Neuronal stem cell (in vitro differentiated cells): ENCODE data around the gene TXNIP.

Source experiments
- DNase-seq: peaks from one replicate; pipeline ENCODE4 v3.0.0-alpha.2; 2013; ENCODE audit warnings: low spot score
- H2AFZ ChIP-seq: one replicate; pipeline ENCODE4 v1.6.1; 2013; ENCODE audit warnings: mild to moderate bottlenecking, low read length, inconsistent platforms
- H2AK5ac ChIP-seq: 2 replicates; pipeline ENCODE4 v1.6.1; 2013; ENCODE audit warnings: low read depth, mild to moderate bottlenecking, inconsistent platforms, low read length, moderate library complexity, mixed read lengths
- H2BK120ac ChIP-seq: 2 replicates; pipeline ENCODE4 v1.6.1; 2013; ENCODE audit warnings: low read depth, mild to moderate bottlenecking, inconsistent platforms, low read length, moderate library complexity, mixed read lengths
- H2BK12ac ChIP-seq: one replicate; pipeline ENCODE4 v1.6.1; 2013; ENCODE audit warnings: low read length, inconsistent platforms
- H2BK15ac ChIP-seq: 2 replicates; pipeline ENCODE4 v1.6.1; 2013; ENCODE audit warnings: mild to moderate bottlenecking, low read length, inconsistent platforms, mixed read lengths
- H2BK5ac ChIP-seq: one replicate; pipeline ENCODE4 v1.6.1; 2013; ENCODE audit warnings: inconsistent platforms, mild to moderate bottlenecking, low read length, moderate library complexity
- H3K14ac ChIP-seq: one replicate; pipeline ENCODE4 v1.6.1; 2013; ENCODE audit warnings: low read length, inconsistent platforms
- H3K18ac ChIP-seq: 2 replicates; pipeline ENCODE4 v1.6.1; 2013; ENCODE audit warnings: low read length, inconsistent platforms
- H3K23ac ChIP-seq: 2 replicates; pipeline ENCODE4 v1.6.1; 2013; ENCODE audit warnings: low read depth, mild to moderate bottlenecking, mixed read lengths, low read length, inconsistent platforms; ENCODE audit not compliant: poor library complexity
- H3K27ac ChIP-seq: replicated peaks from 3 replicates; pipeline ENCODE4 v1.5.1; 2013; ENCODE audit warnings: low read length, inconsistent platforms
- H3K27me3 ChIP-seq, 3 experiments: 2 replicates each; pipeline ENCODE4 v1.6.1; 2013; ENCODE audit warnings: low read length in 3 of 3, mild to moderate bottlenecking in 2 of 3, inconsistent platforms in 1 of 3, low read depth in 1 of 3, mixed read lengths in 1 of 3, moderate library complexity in 1 of 3; ENCODE audit not compliant: control insufficient read depth in 3 of 3, insufficient read depth in 3 of 3
- H3K36me3 ChIP-seq, 2 donors: replicated peaks in 1 of 2; 2 replicates each; pipeline ENCODE4 v1.6.1; 2013; ENCODE audit warnings: low read length in 2 of 2; ENCODE audit not compliant: control insufficient read depth in 2 of 2, insufficient read depth in 2 of 2
- H3K4ac ChIP-seq: 2 replicates; pipeline ENCODE4 v1.6.1; 2013; ENCODE audit warnings: inconsistent platforms, mild to moderate bottlenecking, low read length, moderate library complexity
- H3K4me1 ChIP-seq, 2 donors: 1 replicate in 1 of 2; 2 replicates in 1 of 2; pipeline ENCODE4 v1.6.1; 2013; ENCODE audit warnings: low read length in 2 of 2, low read depth in 1 of 2; ENCODE audit not compliant: control insufficient read depth in 2 of 2, insufficient read depth in 1 of 2
- H3K4me2 ChIP-seq: one replicate; pipeline ENCODE4 v1.6.1; 2013; ENCODE audit warnings: mild to moderate bottlenecking, low read length, inconsistent platforms; ENCODE audit not compliant: insufficient read depth, poor library complexity, severe bottlenecking
- H3K4me3 ChIP-seq, 2 donors: 2 replicates each; pipeline ENCODE4 v1.5.1; 2013; ENCODE audit warnings: low read length in 2 of 2, mild to moderate bottlenecking in 2 of 2, inconsistent platforms in 1 of 2, moderate library complexity in 1 of 2
- H3K79me1 ChIP-seq: one replicate; pipeline ENCODE4 v1.6.1; 2013; ENCODE audit warnings: low read depth, mild to moderate bottlenecking, inconsistent platforms, low read length, moderate library complexity
- H3K9ac ChIP-seq: one replicate; pipeline ENCODE4 v1.6.1; 2013; ENCODE audit warnings: mild to moderate bottlenecking, low read depth, low read length, inconsistent platforms; ENCODE audit not compliant: poor library complexity
- H3K9me3 ChIP-seq, 2 donors: replicated peaks in 1 of 2; 2 replicates each; pipeline versions ENCODE3 to v1.6.1; 2013; ENCODE audit warnings: low read length in 2 of 2, mild to moderate bottlenecking in 2 of 2, inconsistent platforms in 1 of 2, low read depth in 1 of 2, mixed read lengths in 1 of 2, moderate library complexity in 1 of 2; ENCODE audit not compliant: control insufficient read depth in 2 of 2, insufficient read depth in 1 of 2
- H4K8ac ChIP-seq: one replicate; pipeline ENCODE4 v1.6.1; 2013; ENCODE audit warnings: low read depth, mild to moderate bottlenecking, inconsistent platforms, low read length, moderate library complexity
- H4K91ac ChIP-seq: one replicate; pipeline ENCODE4 v1.6.1; 2013; ENCODE audit warnings: low read length, low read depth, mild to moderate bottlenecking, inconsistent platforms; ENCODE audit not compliant: poor library complexity
- WGBS, 2 donors: extraction: QIAGEN DNeasy Blood & Tissue Kit; methylation state at CpG; one replicate each; pipeline ENCODE4 v1.1.7; 2013; ENCODE audit warnings: missing lambda C conversion rate in 2 of 2, mixed read lengths in 1 of 2; ENCODE audit not compliant: insufficient read length in 2 of 2, insufficient replicate concordance in 1 of 2; ENCODE audit errors: extremely low coverage in 2 of 2; 5-methylcytosine and 5-hydroxymethylcytosine counted together

Gene TXNIP

GRCh38 chr1:146019231-146020057 is 23.1 kb upstream of the TXNIP start:
- peak overlapping the region; percentile 59 for H2AK5ac ChIP-seq
- H3K23ac ChIP-seq, result no peak overlapping the region
- H3K79me1 ChIP-seq, result no peaks in the 10 kb centered on the region
- no peak overlapping the region for H3K9ac ChIP-seq
- no peak overlapping the region for H2BK120ac ChIP-seq
- peaks cover 0 to 69% (median 26%) of the 10 kb centered on the region in 3 experiments for H3K27me3 ChIP-seq
- H4K91ac ChIP-seq, result no peak overlapping the region
- H2AFZ ChIP-seq, result peak overlapping the region; percentile 77
- H3K36me3 ChIP-seq, result no peaks in the 10 kb centered on the region
- H3K4me2 ChIP-seq, result peak overlapping the region; percentile 59
- no peak overlapping the region for H3K14ac ChIP-seq
- no peak overlapping the region for H2BK15ac ChIP-seq
- no peak overlapping the region for H3K27ac ChIP-seq
- no peak overlapping the region for H2BK12ac ChIP-seq
- H2BK5ac ChIP-seq, result no peak overlapping the region
- H3K4ac ChIP-seq, result no peak overlapping the region
- no CpG with 5 or more reads among the region's 43 CpGs for WGBS, 2 donors
- H3K9me3 ChIP-seq, result peaks cover 4 to 12% of the 10 kb centered on the region in 2 donors
- H4K8ac ChIP-seq, result no peak overlapping the region
- H3K18ac ChIP-seq, result peak overlapping the region; percentile 89
- H3K4me3 ChIP-seq, result peak overlapping the region in 1 of 2 donors; percentile 55
- peaks cover 0 to 2% of the 10 kb centered on the region in 2 donors for H3K4me1 ChIP-seq
- DNase-seq, result no peak

DNA sequence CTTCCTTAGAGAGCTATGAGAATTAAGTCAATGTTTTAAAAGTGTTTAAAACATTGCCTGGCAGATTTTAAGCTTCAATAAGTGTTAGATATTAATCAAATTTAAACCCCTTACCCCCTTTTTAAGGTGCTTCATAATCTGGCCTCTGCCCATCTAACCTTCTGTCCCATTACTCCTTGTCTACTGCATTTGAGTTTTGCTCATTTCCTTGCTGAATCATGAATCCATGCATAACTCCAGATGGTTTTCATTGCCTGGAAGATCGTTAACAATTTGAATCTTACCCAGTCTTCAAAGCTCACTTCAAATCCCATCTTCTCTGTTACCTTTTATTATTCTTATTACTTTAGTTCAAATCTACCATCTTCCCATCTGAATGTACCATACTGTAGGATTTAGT is 20.5 kb upstream of the TXNIP start:
- Histone ChIP-seq H4K8ac (no peak overlapping the region), H3K27ac (no peak overlapping the region), H2AFZ (no peak overlapping the region), H3K4ac (no peak overlapping the region), H2AK5ac (no peak overlapping the region), H3K14ac (no peak overlapping the region), H3K36me3 (no peaks in the 10 kb centered on the region), H2BK120ac (no peak overlapping the region), H2BK15ac (no peak overlapping the region), H3K27me3 (peaks cover 0 to 65% (median 26%) of the 10 kb centered on the region in 3 experiments), H2BK5ac (no peak overlapping the region), H3K4me2 (no peak overlapping the region), H3K23ac (no peak overlapping the region), H3K4me1 (peaks cover 0 to 2% of the 10 kb centered on the region in 2 donors), H3K4me3 (no peak overlapping the region), H3K18ac (no peak overlapping the region), H2BK12ac (no peak overlapping the region), H3K79me1 (no peaks in the 10 kb centered on the region), H4K91ac (no peak overlapping the region), H3K9ac (no peak overlapping the region), H3K9me3 (peaks cover 4 to 12% of the 10 kb centered on the region in 2 donors)
- no CpG with 5 or more reads among the region's 1 CpG for WGBS, 2 donors
- DNase-seq, result no peak

DNA sequence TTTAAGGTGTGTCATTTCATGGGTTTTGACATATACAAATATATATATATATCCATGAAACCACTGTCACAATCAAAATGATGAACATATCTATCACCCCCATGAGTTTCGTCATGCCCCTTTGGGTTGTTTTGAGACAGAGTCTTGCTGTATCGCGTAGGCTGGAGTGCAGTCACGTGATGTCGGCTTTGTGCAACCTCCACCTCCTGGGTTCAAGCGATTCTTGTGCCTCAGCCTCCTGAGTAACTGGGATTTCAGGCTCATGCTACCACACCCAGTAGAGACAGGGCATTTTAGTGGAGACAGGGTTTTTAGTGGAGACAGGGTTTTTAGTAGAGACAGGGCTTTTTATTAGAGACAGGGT is 17.2 kb upstream of the TXNIP start:
- H3K79me1 ChIP-seq, result no peaks in the 10 kb centered on the region
- H2BK5ac ChIP-seq, result no peak overlapping the region
- no peak overlapping the region for H3K9ac ChIP-seq
- no peak overlapping the region for H2BK15ac ChIP-seq
- H2AFZ ChIP-seq, result no peak overlapping the region
- peaks cover 2 to 6% of the 10 kb centered on the region in 2 donors for H3K9me3 ChIP-seq
- DNase-seq, result no peak
- no peak overlapping the region for H2AK5ac ChIP-seq
- no peak overlapping the region for H3K27ac ChIP-seq
- H3K18ac ChIP-seq, result no peak overlapping the region
- no peak overlapping the region for H3K14ac ChIP-seq
- H3K4ac ChIP-seq, result no peak overlapping the region
- no CpG with 5 or more reads among the region's 6 CpGs for WGBS, 2 donors
- H4K91ac ChIP-seq, result no peak overlapping the region
- no peaks in the 10 kb centered on the region for H3K36me3 ChIP-seq
- no peaks in the 10 kb centered on the region for H3K4me1 ChIP-seq
- H2BK12ac ChIP-seq, result no peak overlapping the region
- H3K4me2 ChIP-seq, result no peak overlapping the region
- peaks cover 0 to 33% (median 7%) of the 10 kb centered on the region in 3 experiments for H3K27me3 ChIP-seq
- H3K4me3 ChIP-seq, result no peak overlapping the region
- no peak overlapping the region for H4K8ac ChIP-seq
- no peak overlapping the region for H3K23ac ChIP-seq
- H2BK120ac ChIP-seq, result no peak overlapping the region

GRCh38 chr1:146012703-146013558 is 16.6 kb upstream of the TXNIP start:
- Histone ChIP-seq H3K18ac (no peak overlapping the region), H3K27me3 (peaks cover 0 to 27% (median 2%) of the 10 kb centered on the region in 3 experiments), H2BK12ac (no peak overlapping the region), H2BK5ac (no peak overlapping the region), H3K14ac (no peak overlapping the region), H3K4me2 (no peak overlapping the region), H3K9ac (no peak overlapping the region), H3K4ac (no peak overlapping the region), H4K91ac (no peak overlapping the region), H3K9me3 (peaks cover 0 to under 1% of the 10 kb centered on the region in 2 donors), H3K27ac (no peak overlapping the region), H3K23ac (no peak overlapping the region), H3K36me3 (no peaks in the 10 kb centered on the region), H3K4me3 (no peak overlapping the region), H2AK5ac (no peak overlapping the region), H3K4me1 (no peaks in the 10 kb centered on the region), H4K8ac (no peak overlapping the region), H2AFZ (peak overlapping the region; percentile 35), H2BK15ac (no peak overlapping the region), H3K79me1 (no peaks in the 10 kb centered on the region), H2BK120ac (no peak overlapping the region)
- no CpG with 5 or more reads among the region's 4 CpGs for WGBS, 2 donors
- DNase-seq, result peak; percentile 56
